Prostate gland (tissue), 2 donors: ENCODE measurements around the gene DCST2. TPM values are rescaled to one million over a fixed set of nuclear protein-coding genes. Genes with fewer than 3 reads are reported as not detected.

Source experiments
- DNase-seq: peaks from one replicate; pipeline ENCODE4 v3.0.0-alpha.2; 2019; ENCODE audit warnings: low spot score
- H3K27ac ChIP-seq, 2 donors: fragments of 200-600 bp; sonication (generic); 2 replicates each; pipeline ENCODE4 v1.5.1; 2017 to 2019
- H3K27me3 ChIP-seq: fragments of 200-600 bp; sonication (generic); replicated peaks from 2 replicates; pipeline ENCODE4 v1.5.1; 2019; ENCODE audit not compliant: insufficient read depth
- H3K36me3 ChIP-seq, 2 donors: fragments of 200-600 bp; sonication (generic); 1 replicate in 1 of 2; 2 replicates in 1 of 2; pipeline versions ENCODE4 v1.5.1 to v1.8.1; 2017 to 2019
- H3K4me1 ChIP-seq: fragments of 200-600 bp; sonication (generic); replicated peaks from 2 replicates; pipeline ENCODE4 v1.5.1; 2019
- H3K4me3 ChIP-seq, 2 donors: fragments of 200-600 bp; sonication (generic); 2 replicates each; pipeline ENCODE4 v1.5.1; 2017 to 2019
- H3K9me3 ChIP-seq: fragments of 200-600 bp; sonication (generic); 2 replicates; pipeline ENCODE4 v1.5.1; 2017
- POLR2A ChIP-seq: fragments of 450-650 bp; IDR thresholded peaks from one replicate; pipeline ENCODE4 v1.6.1; 2016; ENCODE audit warnings: antibody characterized with exemption, mild to moderate bottlenecking
- POLR2AphosphoS5 ChIP-seq: sonication (generic); formaldehyde crosslinking; IDR thresholded peaks from one replicate; pipeline ENCODE4 v1.6.1; 2017; ENCODE audit warnings: antibody characterized with exemption
- WGBS: methylation state at CpG from one replicate; pipeline ENCODE4 v1.1.5; 2018; 5-methylcytosine and 5-hydroxymethylcytosine counted together
- intact Hi-C: fragments of 100-400 bp; cut with DNase I; formaldehyde crosslinking; loops from one replicate; pipeline ENCODE4 v1.14.2; 2022
- total RNA-seq, 2 donors: library from RNA; depleted of rRNA; stranded (reverse); fragments of >200 nt; gene quantifications; one replicate each; pipeline ENCODE4 v1.1.0, GENCODE V29; 2016
- TF ChIP-seq, protein P1 (sequence below), 4 experiments: fragments of 200-600 bp in 2 of 4; fragments of 450-650 bp in 2 of 4; sonication (generic) in 2 of 4; IDR thresholded peaks; 1 replicate in 3 of 4; 2 replicates in 1 of 4; pipeline ENCODE4 v1.5.1; 2016 to 2019; ENCODE audit warnings: antibody characterized with exemption in 4 of 4, mild to moderate bottlenecking in 2 of 4, moderate library complexity in 2 of 4

Gene DCST2
- total RNA-seq, 2 donors from 2014 or later = 2.3 to 5.3 TPM

DNA sequence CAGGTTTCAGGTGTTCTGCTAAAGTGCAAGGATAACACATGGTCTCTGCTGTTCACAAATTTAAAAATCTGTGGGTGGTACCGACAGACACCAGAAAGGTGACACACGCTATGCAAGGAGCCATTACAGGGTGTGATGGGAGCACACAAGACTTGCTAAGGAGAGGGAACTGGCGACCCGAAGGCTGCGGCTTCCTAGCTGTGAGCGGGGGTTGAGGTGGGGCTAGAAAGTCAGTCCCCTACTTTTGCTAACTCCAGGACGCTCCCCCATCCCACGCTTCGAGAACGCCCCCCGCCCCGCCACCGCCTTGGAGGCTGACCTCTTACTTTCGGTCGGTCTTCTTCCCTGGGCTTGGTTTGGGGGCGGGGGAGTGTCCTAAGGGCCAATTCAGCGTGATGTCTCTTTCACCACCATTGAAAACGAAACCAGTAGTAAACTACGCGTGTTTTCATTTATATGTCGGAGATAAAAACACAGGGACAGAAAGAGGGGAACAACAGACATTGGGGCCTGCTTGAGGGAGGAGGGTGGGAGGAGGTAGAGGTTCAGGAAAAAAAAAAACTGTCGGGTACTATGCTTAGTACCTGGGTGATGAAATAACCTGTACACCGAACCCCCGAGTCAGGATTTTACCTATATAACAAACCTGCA, 58.0 kb downstream of the DCST2 start:
- intact Hi-C loops = loop anchor here (2.0 kb wide), 1 partner anchor 25 kb away; no protein-coding TSS in a partner anchor
- DNase-seq = peak; percentile 48

DNA sequence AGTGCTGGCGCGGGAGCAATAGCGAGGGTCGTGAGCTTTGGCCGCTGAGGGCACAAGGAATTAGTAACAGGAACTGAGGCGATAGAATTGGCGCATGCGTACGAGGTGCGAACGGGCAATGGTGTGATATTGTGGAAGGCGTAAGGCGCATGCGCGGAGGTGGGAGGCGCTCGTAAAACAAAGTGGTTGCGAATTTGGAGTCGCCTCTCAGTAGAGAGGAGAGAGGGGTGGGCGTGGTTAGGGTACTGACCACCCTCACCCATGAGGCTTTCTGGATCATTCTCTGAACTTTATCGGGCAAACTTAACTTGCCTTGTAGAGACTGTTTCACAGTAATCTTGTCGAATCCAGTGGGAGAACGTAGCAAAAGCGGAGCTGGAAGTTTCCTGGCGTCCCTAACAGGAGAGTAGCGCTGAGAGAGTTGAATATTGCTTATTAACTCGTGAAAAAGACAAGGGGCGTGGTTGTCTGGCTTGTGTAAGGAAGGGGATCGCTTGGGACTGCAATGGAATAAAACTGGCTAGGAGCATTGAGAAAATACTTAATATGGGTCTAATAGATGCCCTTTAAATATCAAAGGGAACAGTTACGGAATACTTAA, 58.7 kb downstream of the DCST2 start:
- peaks cover 14% of the 10 kb centered on the region for H3K4me1 ChIP-seq

More for the DNA sequence above, 58.0 kb downstream of the DCST2 start:
- Histone ChIP-seq H3K27me3 (no peaks in the 10 kb centered on the region), H3K9me3 (no peaks in the 10 kb centered on the region), H3K27ac (peak overlapping the region; percentile 98 to 99), H3K4me1 (peaks cover 14% of the 10 kb centered on the region), H3K4me3 (peak overlapping the region; percentile 52 to 82), H3K36me3 (no peaks in the 10 kb centered on the region)
- peak; percentile 4 for TF ChIP-seq POLR2AphosphoS5
- TF ChIP-seq, protein P1, sequence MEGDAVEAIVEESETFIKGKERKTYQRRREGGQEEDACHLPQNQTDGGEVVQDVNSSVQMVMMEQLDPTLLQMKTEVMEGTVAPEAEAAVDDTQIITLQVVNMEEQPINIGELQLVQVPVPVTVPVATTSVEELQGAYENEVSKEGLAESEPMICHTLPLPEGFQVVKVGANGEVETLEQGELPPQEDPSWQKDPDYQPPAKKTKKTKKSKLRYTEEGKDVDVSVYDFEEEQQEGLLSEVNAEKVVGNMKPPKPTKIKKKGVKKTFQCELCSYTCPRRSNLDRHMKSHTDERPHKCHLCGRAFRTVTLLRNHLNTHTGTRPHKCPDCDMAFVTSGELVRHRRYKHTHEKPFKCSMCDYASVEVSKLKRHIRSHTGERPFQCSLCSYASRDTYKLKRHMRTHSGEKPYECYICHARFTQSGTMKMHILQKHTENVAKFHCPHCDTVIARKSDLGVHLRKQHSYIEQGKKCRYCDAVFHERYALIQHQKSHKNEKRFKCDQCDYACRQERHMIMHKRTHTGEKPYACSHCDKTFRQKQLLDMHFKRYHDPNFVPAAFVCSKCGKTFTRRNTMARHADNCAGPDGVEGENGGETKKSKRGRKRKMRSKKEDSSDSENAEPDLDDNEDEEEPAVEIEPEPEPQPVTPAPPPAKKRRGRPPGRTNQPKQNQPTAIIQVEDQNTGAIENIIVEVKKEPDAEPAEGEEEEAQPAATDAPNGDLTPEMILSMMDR (IDR thresholded peaks at IDR 0.05) = no peak
- no peak for TF ChIP-seq POLR2A
- WGBS = under 1% methylated on average over 24 of the region's 24 CpGs

DNA sequence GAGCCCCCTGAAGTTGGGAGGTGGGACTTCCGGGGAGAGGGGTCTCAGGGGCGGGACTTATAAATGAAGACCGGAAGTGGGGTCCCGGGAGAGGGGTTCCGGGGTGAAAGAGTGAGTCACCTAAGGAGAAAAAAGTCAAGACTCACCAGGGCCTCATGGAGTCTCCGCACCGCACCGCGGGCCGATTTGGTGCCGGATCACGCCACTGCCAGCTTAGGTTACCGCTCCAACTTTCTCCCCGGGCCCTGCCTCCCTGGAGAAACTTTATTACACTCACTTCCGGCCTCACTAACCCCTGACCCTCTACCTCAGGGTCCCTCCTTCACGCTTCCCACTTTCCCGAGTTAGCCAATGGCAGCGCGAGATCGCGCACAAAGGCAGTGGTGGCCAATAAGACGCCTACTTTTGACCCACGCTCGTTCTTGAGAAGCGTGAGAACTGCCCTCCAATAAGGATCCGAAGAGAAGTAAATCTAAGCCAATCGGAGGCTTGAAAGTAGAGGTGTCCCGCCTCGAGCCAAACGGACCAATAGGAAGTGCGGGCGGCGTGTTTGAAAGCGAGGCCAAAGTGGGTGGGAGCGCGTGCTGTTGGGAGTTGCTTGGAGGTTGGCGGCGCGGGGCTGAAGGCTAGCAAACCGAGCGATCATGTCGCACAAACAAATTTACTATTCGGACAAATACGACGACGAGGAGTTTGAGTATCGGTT, 59.3 kb downstream of the DCST2 start, which contains the start of gene CKS1B:
CKS1B (plus strand) TSS at position 580 of the 706 bp plus-strand sequence; CDS start at position 645, 65 bp downstream.
- H3K4me1 ChIP-seq = peaks cover 14% of the 10 kb centered on the region

More for the DNA sequence above, 58.7 kb downstream of the DCST2 start:
- Histone ChIP-seq H3K27me3 (no peaks in the 10 kb centered on the region), H3K27ac (peak overlapping the region; percentile 98 to 99), H3K36me3 (no peaks in the 10 kb centered on the region), H3K9me3 (no peaks in the 10 kb centered on the region), H3K4me3 (peak overlapping the region; percentile 52 to 82)
- WGBS = under 1% methylated on average over 30 of the region's 30 CpGs
- intact Hi-C loops = loop anchor here (2.0 kb wide), 1 partner anchor 26 kb away; no protein-coding TSS in a partner anchor
- TF ChIP-seq, protein P1 (IDR thresholded peaks at IDR 0.05) = no peak
- TF ChIP-seq POLR2AphosphoS5 (peak; percentile 94), POLR2A (peak; percentile 83)
- peak; percentile 94 for DNase-seq

DNA sequence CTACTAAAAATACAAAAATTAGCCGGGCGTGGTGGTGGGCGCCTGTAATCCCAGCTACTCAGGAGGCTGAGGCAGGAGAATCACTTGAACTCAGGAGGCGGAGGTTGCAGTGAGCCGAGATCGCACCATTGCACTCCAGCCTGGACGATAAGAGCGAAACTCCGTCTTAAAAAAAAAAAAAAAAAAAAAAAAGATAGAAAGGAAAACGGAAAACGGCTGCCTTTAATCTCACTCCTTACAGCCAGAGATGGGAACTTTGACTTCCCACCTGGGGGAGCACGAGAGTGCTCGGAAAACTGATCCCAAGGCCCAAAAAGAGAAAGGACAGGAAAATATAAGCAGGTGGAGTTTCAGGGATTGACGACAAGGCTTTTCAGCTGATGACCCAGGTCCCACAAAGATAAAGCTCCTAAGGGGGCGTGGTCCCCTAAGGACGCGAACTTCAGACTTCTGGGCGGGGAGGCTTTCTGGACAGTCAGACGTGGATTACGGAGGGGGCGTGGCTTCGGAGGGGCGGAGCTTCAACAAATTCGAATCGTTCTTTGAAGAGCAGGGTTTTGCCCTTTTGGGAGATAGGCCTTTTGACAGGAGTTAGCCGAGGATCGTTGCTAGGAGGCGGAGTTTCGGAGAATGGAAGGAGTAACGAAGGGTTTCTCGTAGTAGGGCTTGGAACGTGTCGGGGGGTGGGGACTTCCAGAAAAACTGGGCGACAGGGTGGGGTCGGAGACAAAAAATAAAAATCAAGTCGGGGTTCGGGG, 60.1 kb downstream of the DCST2 start:
- intact Hi-C loops = loop anchor here (2.0 kb wide), 1 partner anchor 27 kb away; no protein-coding TSS in a partner anchor
- WGBS = 6% methylated on average over 37 of the region's 37 CpGs

More for the DNA sequence above, 59.3 kb downstream of the DCST2 start, which contains the start of gene CKS1B:
- under 1% methylated on average over 47 of the region's 47 CpGs for WGBS
- Histone ChIP-seq H3K9me3 (no peaks in the 10 kb centered on the region), H3K27ac (peak within 1 kb of the TSS; percentile 98 to 99), H3K36me3 (no peaks in the 10 kb centered on the region), H3K27me3 (no peaks in the 10 kb centered on the region), H3K4me3 (peak within 1 kb of the TSS; percentile 52 to 82)
- TF ChIP-seq POLR2AphosphoS5 = peak; percentile 86
- peak; percentile 60 for TF ChIP-seq POLR2A
- TF ChIP-seq, protein P1 (IDR thresholded peaks at IDR 0.05) = no peak
- DNase-seq = peak; percentile 99
- intact Hi-C loops = loop anchor here (2.0 kb wide), 1 partner anchor 27 kb away; no protein-coding TSS in a partner anchor

More for the DNA sequence above, 60.1 kb downstream of the DCST2 start:
- TF ChIP-seq POLR2AphosphoS5 (peak; percentile 88), POLR2A (peak; percentile 83)
- TF ChIP-seq, protein P1 (IDR thresholded peaks at IDR 0.05) = peak in 2 of 4 experiments; percentile 12 to 45
- peak; percentile 97 for DNase-seq
- Histone ChIP-seq H3K27ac (peak overlapping the region; percentile 98 to 99), H3K4me1 (peaks cover 14% of the 10 kb centered on the region), H3K36me3 (no peaks in the 10 kb centered on the region), H3K27me3 (no peaks in the 10 kb centered on the region), H3K9me3 (no peaks in the 10 kb centered on the region), H3K4me3 (peak overlapping the region; percentile 52 to 82)
